C4-2B (cell line): Measurements from ENCODE around the gene FOXC1.

Experiments
- ZFX ChIP-seq: fragments of 450-650 bp; IDR thresholded peaks from 2 replicates; pipeline ENCODE4 v1.6.1; 2017
- TF ChIP-seq, protein P1 (sequence below): fragments of 450-650 bp; conservative IDR thresholded peaks from 2 replicates; pipeline ENCODE4 v1.5.1; 2017; ENCODE audit warnings: mild to moderate bottlenecking

- TF ChIP-seq, protein P1, sequence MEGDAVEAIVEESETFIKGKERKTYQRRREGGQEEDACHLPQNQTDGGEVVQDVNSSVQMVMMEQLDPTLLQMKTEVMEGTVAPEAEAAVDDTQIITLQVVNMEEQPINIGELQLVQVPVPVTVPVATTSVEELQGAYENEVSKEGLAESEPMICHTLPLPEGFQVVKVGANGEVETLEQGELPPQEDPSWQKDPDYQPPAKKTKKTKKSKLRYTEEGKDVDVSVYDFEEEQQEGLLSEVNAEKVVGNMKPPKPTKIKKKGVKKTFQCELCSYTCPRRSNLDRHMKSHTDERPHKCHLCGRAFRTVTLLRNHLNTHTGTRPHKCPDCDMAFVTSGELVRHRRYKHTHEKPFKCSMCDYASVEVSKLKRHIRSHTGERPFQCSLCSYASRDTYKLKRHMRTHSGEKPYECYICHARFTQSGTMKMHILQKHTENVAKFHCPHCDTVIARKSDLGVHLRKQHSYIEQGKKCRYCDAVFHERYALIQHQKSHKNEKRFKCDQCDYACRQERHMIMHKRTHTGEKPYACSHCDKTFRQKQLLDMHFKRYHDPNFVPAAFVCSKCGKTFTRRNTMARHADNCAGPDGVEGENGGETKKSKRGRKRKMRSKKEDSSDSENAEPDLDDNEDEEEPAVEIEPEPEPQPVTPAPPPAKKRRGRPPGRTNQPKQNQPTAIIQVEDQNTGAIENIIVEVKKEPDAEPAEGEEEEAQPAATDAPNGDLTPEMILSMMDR, result no peak
- TF ChIP-seq ZFX, result no peak
Measured at GRCh38 chr6:1594445-1595200, 15.1 kb upstream of the FOXC1 start.
